Esophagus squamous epithelium (tissue), 5 donors: ENCODE results near the gene C19orf81. TPM values are rescaled to one million over a fixed set of nuclear protein-coding genes. Genes with fewer than 3 reads are reported as not detected.

Source experiments
- DNase-seq: peaks from one replicate; lab custom pipeline; 2025; lab: John Stamatoyannopoulos, UW
- H3K27ac ChIP-seq, 4 donors: fragments of 200-600 bp; sonication (generic); one replicate each; pipeline ENCODE4 v1.5.1; 2016 to 2019; ENCODE audit warnings: mild to moderate bottlenecking in 1 of 4
- H3K27me3 ChIP-seq, 4 donors: fragments of 200-600 bp; sonication (generic); 1 replicate in 3 of 4; 2 replicates in 1 of 4; pipeline versions ENCODE4 v1.5.1 to v1.6.0; 2017 to 2021; ENCODE audit warnings: antibody characterized with exemption in 1 of 4
- H3K36me3 ChIP-seq, 3 donors: fragments of 200-600 bp; sonication (generic); one replicate each; pipeline ENCODE4 v1.5.1; 2016 to 2019
- H3K4me1 ChIP-seq, 3 donors: fragments of 200-600 bp; sonication (generic); one replicate each; pipeline ENCODE4 v1.5.1; 2017 to 2019
- H3K4me3 ChIP-seq, 4 donors: fragments of 200-600 bp; sonication (generic); 1 replicate in 3 of 4; 2 replicates in 1 of 4; pipeline ENCODE4 v1.5.1; 2016 to 2019; ENCODE audit warnings: mild to moderate bottlenecking in 2 of 4, moderate library complexity in 1 of 4
- H3K9me3 ChIP-seq, 3 donors: fragments of 200-600 bp; sonication (generic); one replicate each; pipeline ENCODE4 v1.5.1; 2016 to 2019
- POLR2A ChIP-seq, 4 donors: fragments of 450-650 bp; IDR thresholded peaks; one replicate each; pipeline ENCODE4 v1.6.1; 2017; ENCODE audit warnings: antibody characterized with exemption in 4 of 4, mild to moderate bottlenecking in 4 of 4, moderate library complexity in 3 of 4
- WGBS, 2 donors: methylation state at CpG; one replicate each; pipeline ENCODE4 v1.1.5; 2018; 5-methylcytosine and 5-hydroxymethylcytosine counted together
- intact Hi-C: fragments of 100-400 bp; cut with DNase I; formaldehyde crosslinking; loops from one replicate; pipeline ENCODE4 v1.15.0; 2022
- total RNA-seq, 4 donors: library from RNA; depleted of rRNA; stranded (reverse); fragments of >200 nt; gene quantifications; one replicate each; pipeline ENCODE4 v1.1.0, GENCODE V29; 2016
- TF ChIP-seq, protein P1 (sequence below), 6 experiments: fragments of 450-650 bp in 4 of 6; fragments of 200-600 bp in 2 of 6; sonication (generic) in 2 of 6; IDR thresholded peaks; one replicate each; pipeline ENCODE4 v1.5.1; 2016 to 2019; ENCODE audit warnings: antibody characterized with exemption in 6 of 6, mild to moderate bottlenecking in 4 of 6, moderate library complexity in 4 of 6
- donor health status: DM: yes; HTN: yes; CAD: no.

C19orf81 gene
- total RNA-seq, 4 donors from 2014 or later, result not detected

DNA sequence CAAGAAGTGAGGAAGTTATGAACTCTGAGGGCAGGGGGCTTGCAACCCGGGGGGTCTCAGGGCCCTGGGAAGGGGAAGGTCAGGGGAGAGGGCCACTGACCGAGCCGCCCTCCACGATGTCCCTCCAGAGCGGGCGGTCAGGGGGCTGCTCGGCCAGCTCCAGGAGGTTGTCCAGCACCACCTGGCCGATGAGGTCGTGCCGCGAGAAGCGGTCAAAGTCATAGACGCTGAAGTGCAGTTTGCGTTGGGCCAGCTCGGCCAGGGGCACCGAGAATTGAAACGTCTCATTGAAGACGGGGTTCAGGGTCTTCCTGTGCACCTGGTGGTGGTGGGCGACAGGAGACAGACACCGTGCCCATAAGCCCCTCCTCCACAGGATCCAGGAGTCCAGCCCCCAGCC is 20.1 kb upstream of the C19orf81 start:
- DNase-seq, result no peak
- no peak for TF ChIP-seq POLR2A (IDR thresholded peaks at IDR 0.05)
- TF ChIP-seq, protein P1, sequence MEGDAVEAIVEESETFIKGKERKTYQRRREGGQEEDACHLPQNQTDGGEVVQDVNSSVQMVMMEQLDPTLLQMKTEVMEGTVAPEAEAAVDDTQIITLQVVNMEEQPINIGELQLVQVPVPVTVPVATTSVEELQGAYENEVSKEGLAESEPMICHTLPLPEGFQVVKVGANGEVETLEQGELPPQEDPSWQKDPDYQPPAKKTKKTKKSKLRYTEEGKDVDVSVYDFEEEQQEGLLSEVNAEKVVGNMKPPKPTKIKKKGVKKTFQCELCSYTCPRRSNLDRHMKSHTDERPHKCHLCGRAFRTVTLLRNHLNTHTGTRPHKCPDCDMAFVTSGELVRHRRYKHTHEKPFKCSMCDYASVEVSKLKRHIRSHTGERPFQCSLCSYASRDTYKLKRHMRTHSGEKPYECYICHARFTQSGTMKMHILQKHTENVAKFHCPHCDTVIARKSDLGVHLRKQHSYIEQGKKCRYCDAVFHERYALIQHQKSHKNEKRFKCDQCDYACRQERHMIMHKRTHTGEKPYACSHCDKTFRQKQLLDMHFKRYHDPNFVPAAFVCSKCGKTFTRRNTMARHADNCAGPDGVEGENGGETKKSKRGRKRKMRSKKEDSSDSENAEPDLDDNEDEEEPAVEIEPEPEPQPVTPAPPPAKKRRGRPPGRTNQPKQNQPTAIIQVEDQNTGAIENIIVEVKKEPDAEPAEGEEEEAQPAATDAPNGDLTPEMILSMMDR (IDR thresholded peaks at IDR 0.05), result no peak
- no peaks in the 10 kb centered on the region for H3K36me3 ChIP-seq
- 57 to 82% methylated on average over 4 of the region's 20 CpGs for WGBS, 2 donors
- no peak overlapping the region for H3K4me3 ChIP-seq
- no peaks in the 10 kb centered on the region for H3K4me1 ChIP-seq
- peaks cover 0 to 43% (median 0%) of the 10 kb centered on the region in 4 donors for H3K27me3 ChIP-seq
- intact Hi-C loops, result no loop called here
- peaks cover 0 to 11% (median 0%) of the 10 kb centered on the region in 3 donors for H3K9me3 ChIP-seq
- H3K27ac ChIP-seq, result no peak overlapping the region

DNA sequence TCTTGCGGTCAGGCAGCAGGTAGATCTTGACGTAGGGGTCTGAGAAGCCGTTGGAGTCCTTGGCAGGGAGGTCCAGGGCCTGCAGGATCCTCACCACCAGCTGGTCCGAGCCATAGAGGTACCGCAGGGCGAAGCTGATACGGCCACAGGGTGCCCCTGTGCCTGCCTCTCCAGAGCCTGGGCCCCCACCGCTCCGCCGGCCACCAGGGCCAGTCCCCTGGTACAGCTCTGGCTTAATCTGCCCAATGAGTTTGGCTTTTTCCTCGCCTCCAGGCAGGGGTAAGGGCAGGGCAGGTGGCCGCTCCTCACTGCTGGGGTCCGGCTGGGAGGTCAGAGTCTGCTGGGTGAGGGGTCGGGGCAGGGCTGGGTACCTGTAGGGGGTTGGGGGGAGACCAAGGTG is 19.4 kb upstream of the C19orf81 start:
- H3K4me1 ChIP-seq, result no peaks in the 10 kb centered on the region
- no CpG with 5 or more reads among the region's 14 CpGs for WGBS, 2 donors
- intact Hi-C loops, result no loop called here

DNA sequence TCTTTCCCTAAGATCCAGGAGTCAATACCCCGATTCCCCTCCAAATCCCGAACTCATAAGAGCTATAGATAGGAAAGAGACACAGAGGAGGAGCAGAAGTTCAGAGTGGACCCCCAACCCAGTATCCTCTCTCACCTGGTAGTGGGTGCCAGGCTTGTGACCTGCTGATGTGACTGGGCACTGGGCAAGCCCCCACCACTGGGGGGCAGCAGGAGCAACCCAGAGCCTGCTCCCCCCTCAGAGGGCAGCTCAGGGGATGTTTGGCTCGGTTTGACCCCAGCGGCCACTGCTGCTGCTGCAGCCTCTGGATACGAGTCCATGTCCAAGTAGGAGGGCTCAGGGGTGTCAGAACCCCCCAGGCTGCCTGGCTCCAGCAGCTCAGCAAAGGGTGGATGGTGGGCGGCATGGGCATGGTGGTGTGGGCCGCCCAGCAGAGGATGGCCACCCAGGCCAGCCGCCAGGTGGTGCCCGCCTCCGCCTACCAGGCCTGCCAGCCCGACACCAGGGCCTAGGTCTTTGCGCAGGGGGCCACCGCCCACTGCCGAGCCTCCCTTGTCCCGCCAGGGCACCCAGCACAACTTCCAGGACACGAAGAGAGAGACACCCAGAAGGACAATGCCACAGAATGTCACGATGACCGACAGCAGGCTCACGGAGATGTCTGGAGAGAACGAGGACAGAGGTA is 17.0 kb upstream of the C19orf81 start:
- no peak for DNase-seq
- Histone ChIP-seq H3K4me3 (no peak overlapping the region), H3K4me1 (no peaks in the 10 kb centered on the region), H3K9me3 (peaks cover 0 to 23% (median 0%) of the 10 kb centered on the region in 3 donors), H3K27ac (no peak overlapping the region), H3K27me3 (peaks cover 0 to 53% (median 0%) of the 10 kb centered on the region in 4 donors), H3K36me3 (no peaks in the 10 kb centered on the region)
- TF ChIP-seq, protein P1 (IDR thresholded peaks at IDR 0.05), result no peak
- TF ChIP-seq POLR2A (IDR thresholded peaks at IDR 0.05), result no peak
- 62 to 77% methylated on average over 7 to 13 of the region's 20 CpGs for WGBS, 2 donors
- intact Hi-C loops, result no loop called here

More for the DNA sequence above, 19.4 kb upstream of the C19orf81 start:
- no peak for DNase-seq
- H3K27ac ChIP-seq, result no peak overlapping the region
- TF ChIP-seq, protein P1 (IDR thresholded peaks at IDR 0.05), result no peak
- H3K9me3 ChIP-seq, result peaks cover 0 to 17% (median 0%) of the 10 kb centered on the region in 3 donors
- no peaks in the 10 kb centered on the region for H3K36me3 ChIP-seq
- no peak overlapping the region for H3K4me3 ChIP-seq
- H3K27me3 ChIP-seq, result peaks cover 0 to 41% (median 0%) of the 10 kb centered on the region in 4 donors

DNA sequence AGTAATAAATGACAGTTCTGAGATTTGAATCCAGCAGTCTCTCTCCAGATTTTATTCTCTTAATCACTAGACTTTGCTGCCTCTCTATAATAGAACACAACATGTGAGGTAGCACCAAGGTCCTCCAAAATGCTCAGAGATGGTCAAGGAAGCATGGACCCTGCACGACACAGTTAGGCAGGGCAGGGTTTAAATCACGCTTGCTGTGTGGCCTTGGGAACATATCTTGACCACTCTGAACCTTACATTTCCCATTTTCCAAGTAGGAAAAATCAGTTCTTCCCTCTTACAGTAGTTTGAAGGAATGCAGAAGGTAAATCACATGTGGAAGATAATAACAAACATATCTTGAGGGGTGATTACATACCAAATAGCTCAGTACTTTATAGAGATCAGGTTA is 15.9 kb upstream of the C19orf81 start:
- no peaks in the 10 kb centered on the region for H3K4me1 ChIP-seq
- intact Hi-C loops, result no loop called here
- peaks cover 0 to 63% (median 0%) of the 10 kb centered on the region in 4 donors for H3K27me3 ChIP-seq
- TF ChIP-seq POLR2A (IDR thresholded peaks at IDR 0.05), result no peak
- TF ChIP-seq, protein P1 (IDR thresholded peaks at IDR 0.05), result no peak
- H3K4me3 ChIP-seq, result no peak overlapping the region
- WGBS, 2 donors, result 65 to 88% methylated on average over 2 of the region's 2 CpGs
- H3K36me3 ChIP-seq, result no peaks in the 10 kb centered on the region
- peaks cover 0 to 23% (median 0%) of the 10 kb centered on the region in 3 donors for H3K9me3 ChIP-seq
- DNase-seq, result no peak
- H3K27ac ChIP-seq, result no peak overlapping the region

DNA sequence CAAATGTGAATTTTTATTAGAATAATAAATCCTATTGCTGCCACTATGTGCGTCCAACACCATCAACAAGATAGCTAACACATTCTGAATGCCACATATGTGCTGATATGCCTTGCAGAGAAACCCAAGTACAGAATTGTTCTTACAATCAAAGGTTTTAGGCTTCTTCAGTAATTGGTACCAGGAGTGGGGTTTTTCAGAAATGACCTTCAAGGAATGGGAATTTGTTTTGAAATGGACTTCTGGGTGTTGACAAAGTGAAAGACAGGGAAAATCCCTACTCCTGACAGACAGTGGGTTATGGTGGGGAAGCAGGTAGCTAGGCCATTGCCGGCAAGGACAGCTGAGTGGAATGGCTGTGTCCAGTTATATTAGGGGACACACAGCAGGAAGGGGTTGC is 15.3 kb upstream of the C19orf81 start:
- Histone ChIP-seq H3K9me3 (peaks cover 0 to 23% (median 0%) of the 10 kb centered on the region in 3 donors), H3K27me3 (peaks cover 0 to 69% (median under 1%) of the 10 kb centered on the region in 4 donors), H3K4me1 (peaks cover 0 to 3% (median 0%) of the 10 kb centered on the region in 3 donors), H3K4me3 (no peak overlapping the region), H3K36me3 (no peaks in the 10 kb centered on the region), H3K27ac (no peak overlapping the region)
- intact Hi-C loops, result no loop called here
- WGBS, 2 donors, result 94 to 95% methylated on average over 2 of the region's 2 CpGs
- TF ChIP-seq POLR2A (IDR thresholded peaks at IDR 0.05), result no peak
- TF ChIP-seq, protein P1 (IDR thresholded peaks at IDR 0.05), result no peak
- no peak for DNase-seq
